ENCODE measurements around the gene CTTNBP2.

The CTTNBP2 gene

DNA sequence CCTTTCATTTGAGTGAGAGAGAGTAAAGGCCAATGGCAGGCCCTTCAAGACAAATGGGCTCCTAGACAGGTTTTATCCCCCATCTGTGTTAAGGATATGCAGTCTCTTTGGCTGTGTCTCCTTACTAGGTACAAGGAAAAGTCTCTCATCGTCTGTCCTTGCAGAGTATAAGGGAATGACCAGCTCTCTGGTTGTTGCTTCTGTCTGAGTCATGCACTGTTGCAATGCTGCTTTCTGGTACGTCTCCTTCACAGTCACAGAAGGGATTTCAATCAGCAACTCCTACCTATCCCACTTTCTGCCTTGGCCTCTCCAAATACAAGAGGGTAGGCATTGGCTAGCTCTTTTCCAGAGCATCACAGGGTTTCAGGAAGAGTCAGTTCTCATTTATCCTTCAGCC lies 48.1 kb downstream of the CTTNBP2 start:
- Histone ChIP-seq H4K20me1 (ENCODE audit: insufficient read depth, low read length) (no peaks in the 10 kb centered on the region), H3K4me1 (ENCODE audit: low read length) (no peaks in the 10 kb centered on the region), H3K4me2 (ENCODE audit: low read length) (no peak overlapping the region), H3K36me3 (replicated peaks; ENCODE audit: low read depth, low read length) (no peaks in the 10 kb centered on the region), H3K27me3 (ENCODE audit: low read depth, low read length) (no peaks in the 10 kb centered on the region), H3K9me3 (ENCODE audit: insufficient read depth, low read length) (no peaks in the 10 kb centered on the region), H3K4me3 (ENCODE audit: low read length) (no peak overlapping the region), H3K9ac (ENCODE audit: low read length) (no peak overlapping the region), H3K27ac (ENCODE audit: low read length) (no peak overlapping the region), H3K79me2 (ENCODE audit: low read length) (no peaks in the 10 kb centered on the region), H2AFZ (ENCODE audit: low read depth, low read length) (no peak overlapping the region)
- no peak for TF ChIP-seq EZH2phosphoT487 (IDR thresholded peaks at IDR 0.05; ENCODE audit: low read depth)
- TF ChIP-seq, protein P1, sequence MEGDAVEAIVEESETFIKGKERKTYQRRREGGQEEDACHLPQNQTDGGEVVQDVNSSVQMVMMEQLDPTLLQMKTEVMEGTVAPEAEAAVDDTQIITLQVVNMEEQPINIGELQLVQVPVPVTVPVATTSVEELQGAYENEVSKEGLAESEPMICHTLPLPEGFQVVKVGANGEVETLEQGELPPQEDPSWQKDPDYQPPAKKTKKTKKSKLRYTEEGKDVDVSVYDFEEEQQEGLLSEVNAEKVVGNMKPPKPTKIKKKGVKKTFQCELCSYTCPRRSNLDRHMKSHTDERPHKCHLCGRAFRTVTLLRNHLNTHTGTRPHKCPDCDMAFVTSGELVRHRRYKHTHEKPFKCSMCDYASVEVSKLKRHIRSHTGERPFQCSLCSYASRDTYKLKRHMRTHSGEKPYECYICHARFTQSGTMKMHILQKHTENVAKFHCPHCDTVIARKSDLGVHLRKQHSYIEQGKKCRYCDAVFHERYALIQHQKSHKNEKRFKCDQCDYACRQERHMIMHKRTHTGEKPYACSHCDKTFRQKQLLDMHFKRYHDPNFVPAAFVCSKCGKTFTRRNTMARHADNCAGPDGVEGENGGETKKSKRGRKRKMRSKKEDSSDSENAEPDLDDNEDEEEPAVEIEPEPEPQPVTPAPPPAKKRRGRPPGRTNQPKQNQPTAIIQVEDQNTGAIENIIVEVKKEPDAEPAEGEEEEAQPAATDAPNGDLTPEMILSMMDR (IDR thresholded peaks at IDR 0.05; ENCODE audit: low read depth, low read length), result no peak

DNA sequence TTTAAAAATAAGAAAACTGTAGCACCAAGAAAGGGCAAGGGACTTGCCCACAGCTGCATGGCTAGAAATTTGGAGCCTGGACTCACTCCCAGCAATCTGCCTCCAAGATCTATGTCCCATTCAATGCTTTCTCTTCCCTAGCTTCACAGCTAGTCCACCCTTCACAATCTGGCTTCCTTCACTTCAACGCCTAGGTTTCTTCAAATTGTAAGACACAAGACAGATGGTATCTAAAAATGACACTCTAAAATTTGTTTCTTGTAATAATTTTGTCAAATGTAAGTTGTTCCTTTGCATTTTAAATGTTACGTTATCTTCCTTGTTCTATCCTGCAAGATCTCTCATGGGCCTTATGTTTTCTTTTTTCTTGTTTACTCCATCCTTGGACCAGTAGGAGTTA lies 48.6 kb downstream of the CTTNBP2 start:
- Histone ChIP-seq H3K4me1 (ENCODE audit: low read length) (no peaks in the 10 kb centered on the region), H3K4me3 (ENCODE audit: low read length) (no peak overlapping the region), H2AFZ (ENCODE audit: low read depth, low read length) (no peak overlapping the region), H3K79me2 (ENCODE audit: low read length) (no peaks in the 10 kb centered on the region), H3K27me3 (ENCODE audit: low read depth, low read length) (peaks cover 4% of the 10 kb centered on the region), H3K4me2 (ENCODE audit: low read length) (no peak overlapping the region), H4K20me1 (ENCODE audit: insufficient read depth, low read length) (no peaks in the 10 kb centered on the region), H3K9ac (ENCODE audit: low read length) (no peak overlapping the region), H3K27ac (ENCODE audit: low read length) (no peak overlapping the region), H3K36me3 (replicated peaks; ENCODE audit: low read depth, low read length) (no peaks in the 10 kb centered on the region), H3K9me3 (ENCODE audit: insufficient read depth, low read length) (no peaks in the 10 kb centered on the region)
- TF ChIP-seq, protein P1 (IDR thresholded peaks at IDR 0.05; ENCODE audit: low read depth, low read length), result no peak
- TF ChIP-seq EZH2phosphoT487 (IDR thresholded peaks at IDR 0.05; ENCODE audit: low read depth), result no peak

- no peaks in the 10 kb centered on the region for H3K36me3 ChIP-seq (replicated peaks; ENCODE audit: low read depth, low read length)
- peaks cover 7% of the 10 kb centered on the region for H3K27me3 ChIP-seq (ENCODE audit: low read depth, low read length)
- H3K4me2 ChIP-seq (ENCODE audit: low read length), result no peak overlapping the region
- no peak overlapping the region for H3K9ac ChIP-seq (ENCODE audit: low read length)
- H2AFZ ChIP-seq (ENCODE audit: low read depth, low read length), result no peak overlapping the region
- TF ChIP-seq, protein P1 (IDR thresholded peaks at IDR 0.05; ENCODE audit: low read depth, low read length), result no peak
- no peak for TF ChIP-seq EZH2phosphoT487 (IDR thresholded peaks at IDR 0.05; ENCODE audit: low read depth)
- H3K4me1 ChIP-seq (ENCODE audit: low read length), result no peaks in the 10 kb centered on the region
- H3K9me3 ChIP-seq (ENCODE audit: insufficient read depth, low read length), result no peaks in the 10 kb centered on the region
- H3K4me3 ChIP-seq (ENCODE audit: low read length), result no peak overlapping the region
- no peaks in the 10 kb centered on the region for H3K79me2 ChIP-seq (ENCODE audit: low read length)
- no peaks in the 10 kb centered on the region for H4K20me1 ChIP-seq (ENCODE audit: insufficient read depth, low read length)
- H3K27ac ChIP-seq (ENCODE audit: low read length), result no peak overlapping the region
Measured at GRCh38 chr7:117819558-117819957, 53.7 kb downstream of the CTTNBP2 start.

- H3K27me3 ChIP-seq (ENCODE audit: low read depth, low read length), result peaks cover 7% of the 10 kb centered on the region
- H3K4me2 ChIP-seq (ENCODE audit: low read length), result no peak overlapping the region
- H3K27ac ChIP-seq (ENCODE audit: low read length), result no peak overlapping the region
- no peak for TF ChIP-seq EZH2phosphoT487 (IDR thresholded peaks at IDR 0.05; ENCODE audit: low read depth)
- TF ChIP-seq, protein P1 (IDR thresholded peaks at IDR 0.05; ENCODE audit: low read depth, low read length), result no peak
- H3K36me3 ChIP-seq (replicated peaks; ENCODE audit: low read depth, low read length), result no peaks in the 10 kb centered on the region
- no peak overlapping the region for H3K4me3 ChIP-seq (ENCODE audit: low read length)
- no peak overlapping the region for H2AFZ ChIP-seq (ENCODE audit: low read depth, low read length)
- no peaks in the 10 kb centered on the region for H3K79me2 ChIP-seq (ENCODE audit: low read length)
- no peaks in the 10 kb centered on the region for H3K4me1 ChIP-seq (ENCODE audit: low read length)
- no peak overlapping the region for H3K9ac ChIP-seq (ENCODE audit: low read length)
- H4K20me1 ChIP-seq (ENCODE audit: insufficient read depth, low read length), result no peaks in the 10 kb centered on the region
- H3K9me3 ChIP-seq (ENCODE audit: insufficient read depth, low read length), result no peaks in the 10 kb centered on the region
Measured at GRCh38 chr7:117818232-117818631, 55.0 kb downstream of the CTTNBP2 start.
